Endothelial cell of umbilical vein (primary cell): Measurements from ENCODE around the gene FAM181A. TPM values are rescaled to one million over a fixed set of nuclear protein-coding genes. Genes with fewer than 3 reads are reported as not detected.

Source experiments
- BruUV-seq: library from RNA; stranded (reverse); fragments of 400-500 nt; replicated peaks from 2 replicates; lab custom pipeline; 2021; lab: Mats Ljungman, UMichigan
- CTCF ChIA-PET: fragments of 300-600, 350-600 bp; sonication (Branson Sonifier 250); formaldehyde crosslinking; loops from one replicate; lab custom pipeline; 2021; ENCODE audit warnings: antibody characterized with exemption, inconsistent platforms; lab: Charles Lee
- POLR2A ChIA-PET: fragments of 300-600, 350-600 bp; sonication (Branson Sonifier 250); formaldehyde crosslinking; loops from one replicate; lab custom pipeline; 2021; ENCODE audit warnings: antibody characterized with exemption, inconsistent platforms; lab: Charles Lee
- DNase-seq: peaks from one replicate; pipeline ENCODE4 v3.0.0-alpha.2; 2011; ENCODE audit warnings: low read depth, low spot score
- FAIRE-seq: peaks from 2 replicates; lab custom pipeline; 2011; peaks lifted over from hg19 to GRCh38; lab: Jason Lieb, UNC
- H2AFZ ChIP-seq: 2 replicates; pipeline ENCODE4 v1.6.0; 2012; ENCODE audit warnings: low read depth, low read length, control low read depth, inconsistent platforms
- H3K27ac ChIP-seq: 2 replicates; pipeline ENCODE4 v1.5.1; 2011; ENCODE audit warnings: low read depth, mild to moderate bottlenecking, control low read depth, low read length, moderate library complexity; ENCODE audit not compliant: insufficient read depth
- H3K27me3 ChIP-seq, 2 experiments: 2 replicates each; pipeline versions ENCODE4 v1.6.0 to v1.6.1; 2011; ENCODE audit warnings: low read length in 2 of 2, mixed read lengths in 1 of 2; ENCODE audit not compliant: control insufficient read depth in 2 of 2, insufficient read depth in 2 of 2
- H3K36me3 ChIP-seq, 2 experiments: 2 replicates in 1 of 2; 3 replicates in 1 of 2; pipeline ENCODE4 v1.5.1; 2011; ENCODE audit warnings: low read length in 2 of 2, mild to moderate bottlenecking in 1 of 2, moderate library complexity in 1 of 2; ENCODE audit not compliant: control insufficient read depth in 2 of 2, insufficient read depth in 2 of 2; ENCODE audit errors: extremely low read depth in 1 of 2
- H3K4me1 ChIP-seq: 3 replicates; pipeline ENCODE4 v1.5.1; 2011; ENCODE audit warnings: mild to moderate bottlenecking, low read length; ENCODE audit not compliant: control insufficient read depth, insufficient read depth; ENCODE audit errors: extremely low read depth
- H3K4me2 ChIP-seq: 2 replicates; pipeline ENCODE4 v1.6.1; 2011; ENCODE audit warnings: low read length, control low read depth, mixed read lengths; ENCODE audit not compliant: insufficient read depth
- H3K4me3 ChIP-seq, 3 experiments: fragments of 200-600 bp in 1 of 3; sonication (generic), shearing (Covaris generic) in 1 of 3; replicated peaks in 1 of 3; 2 replicates each; pipeline ENCODE4 v1.5.1; 2011 to 2016; ENCODE audit warnings: control low read depth in 3 of 3, low read length in 3 of 3, mild to moderate bottlenecking in 2 of 3, inconsistent platforms in 1 of 3, low read depth in 1 of 3, moderate library complexity in 1 of 3; ENCODE audit not compliant: insufficient read depth in 1 of 3
- H3K79me2 ChIP-seq: 2 replicates; pipeline ENCODE4 v1.6.0; 2012; ENCODE audit warnings: low read length, inconsistent platforms; ENCODE audit not compliant: control insufficient read depth, insufficient read depth
- H3K9ac ChIP-seq: replicated peaks from 2 replicates; pipeline ENCODE3; 2011; ENCODE audit warnings: low read length, control low read depth; ENCODE audit not compliant: insufficient read depth; ENCODE audit errors: extremely low read depth
- H3K9me1 ChIP-seq: replicated peaks from 3 replicates; pipeline ENCODE4 v1.6.0; 2011; ENCODE audit warnings: mild to moderate bottlenecking, low read length; ENCODE audit not compliant: control insufficient read depth, insufficient read depth; ENCODE audit errors: extremely low read depth
- H3K9me3 ChIP-seq: replicated peaks from 2 replicates; pipeline ENCODE4 v1.5.1; 2012; ENCODE audit warnings: low read length, inconsistent platforms; ENCODE audit not compliant: control insufficient read depth, insufficient read depth
- H4K20me1 ChIP-seq: replicated peaks from 2 replicates; pipeline ENCODE3; 2011; ENCODE audit warnings: mild to moderate bottlenecking, low read length; ENCODE audit not compliant: control insufficient read depth, insufficient read depth; ENCODE audit errors: extremely low read depth
- CTCF ChIP-seq, 2 donors: IDR thresholded peaks; 1 replicate in 1 of 2; 2 replicates in 1 of 2; pipeline ENCODE4 v1.5.1; 2011; ENCODE audit warnings: low read length in 2 of 2, mild to moderate bottlenecking in 2 of 2, moderate library complexity in 2 of 2, control low read depth in 1 of 2, inconsistent platforms in 1 of 2, low read depth in 1 of 2; ENCODE audit not compliant: insufficient read depth in 1 of 2; ENCODE audit errors: extremely low read depth in 1 of 2
- EZH2 ChIP-seq: IDR thresholded peaks from 2 replicates; pipeline ENCODE4 v1.6.1; 2012; ENCODE audit warnings: borderline replicate concordance, low read depth, mild to moderate bottlenecking, moderate library complexity, low read length, inconsistent platforms; ENCODE audit not compliant: severe bottlenecking
- FOS ChIP-seq: IDR thresholded peaks from 2 replicates; pipeline ENCODE4 v1.6.1; 2011; ENCODE audit warnings: mild to moderate bottlenecking, low read length, moderate library complexity, borderline replicate concordance; ENCODE audit not compliant: insufficient read depth
- GATA2 ChIP-seq: IDR thresholded peaks from 2 replicates; pipeline ENCODE4 v1.7.0; 2011; ENCODE audit warnings: low read depth, mild to moderate bottlenecking, moderate library complexity, mixed read lengths, low read length; ENCODE audit not compliant: insufficient read length, insufficient read depth
- JUN ChIP-seq: IDR thresholded peaks from 2 replicates; pipeline ENCODE4 v1.6.1; 2011; ENCODE audit warnings: borderline replicate concordance, low read depth; ENCODE audit not compliant: insufficient read length, insufficient read depth
- MYC ChIP-seq: IDR thresholded peaks from one replicate; pipeline ENCODE4 v1.6.1; 2011; ENCODE audit warnings: mild to moderate bottlenecking, low read depth, low read length
- POLR2A ChIP-seq: IDR thresholded peaks from 2 replicates; pipeline ENCODE4 v1.6.1; 2012; ENCODE audit warnings: low read depth, mild to moderate bottlenecking, control low read depth, low read length
- POLR2AphosphoS5 ChIP-seq: IDR thresholded peaks from 2 replicates; pipeline ENCODE4 v1.6.1; 2012; ENCODE audit warnings: low read depth, mild to moderate bottlenecking, control low read depth, low read length, moderate library complexity; ENCODE audit not compliant: insufficient read depth
- dilution Hi-C: fragments of 300-500 bp; cut with MboI; formaldehyde crosslinking; loops from one replicate; pipeline ENCODE4 v1.15.0; 2019; ENCODE audit warnings: low sequenced_read_pairs; ENCODE audit not compliant: extremely low pct_ligation_motif_present
- intact Hi-C: fragments of 100-400 bp; cut with micrococcal nuclease; formaldehyde crosslinking; loops from one replicate; pipeline ENCODE4 v1.10.0; 2022
- polyA plus RNA-seq, 4 experiments: library from polyadenylated mRNA; depleted of rRNA in 3 of 4; stranded (reverse) in 3 of 4; unstranded in 1 of 4; fragments of >200 nt; gene quantifications; 2 replicates each; pipeline versions ENCODE4 v1.2.1 to v1.2.3, GENCODE V29; 2011 to 2012; ENCODE audit warnings: missing spikeins in 1 of 4
- total RNA-seq: library from RNA; stranded (reverse); gene quantifications from 2 replicates; pipeline ENCODE4 v1.2.3, GENCODE V29; 2021
- TF ChIP-seq, protein P1 (sequence below): IDR thresholded peaks from 2 replicates; pipeline ENCODE4 v1.6.1; 2011; ENCODE audit not compliant: insufficient read depth, insufficient read length

FAM181A gene
- total and polyA plus RNA-seq, 2 donors (not counting 3 experiments of a cell fraction or from before 2014, with no cell fraction given): not detected

DNA sequence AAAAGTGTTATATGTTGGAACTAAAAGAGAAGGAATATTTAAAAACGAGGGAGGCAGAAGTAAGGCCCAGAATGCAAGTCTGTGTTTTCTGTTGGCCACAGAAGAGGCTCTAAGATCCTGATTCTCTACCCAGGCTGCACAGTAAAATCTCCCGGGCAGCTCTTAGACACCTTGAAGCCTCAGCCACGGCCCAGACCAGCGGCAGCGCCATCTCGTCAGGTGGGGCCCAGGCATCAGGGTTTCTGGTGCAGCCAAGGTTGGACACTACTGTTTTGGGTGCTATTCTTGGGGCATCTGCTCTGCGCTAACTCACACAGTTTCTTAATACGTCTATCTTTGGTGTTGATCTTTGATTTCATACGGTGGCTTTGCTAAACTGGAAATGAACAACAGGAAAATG, 16.8 kb downstream of the FAM181A start:
- Histone ChIP-seq H4K20me1 (no peaks in the 10 kb centered on the region), H3K27ac (no peak overlapping the region), H3K79me2 (no peaks in the 10 kb centered on the region), H2AFZ (no peak overlapping the region), H3K4me1 (peaks cover 5% of the 10 kb centered on the region), H3K4me2 (no peak overlapping the region), H3K9ac (no peak overlapping the region), H3K27me3 (peaks cover 1 to 2% of the 10 kb centered on the region in 2 experiments), H3K9me1 (no peaks in the 10 kb centered on the region), H3K36me3 (no peaks in the 10 kb centered on the region), H3K4me3 (no peak overlapping the region), H3K9me3 (no peaks in the 10 kb centered on the region)
- TF ChIP-seq EZH2: no peak
- no peak for TF ChIP-seq POLR2AphosphoS5
- no peak for TF ChIP-seq POLR2A
- TF ChIP-seq CTCF (IDR thresholded peaks at IDR 0.05; ENCODE audit: extremely low read depth in 1 of 2, insufficient read depth in 1 of 2, low read depth in 1 of 2, low read length in 2 of 2): no peak
- TF ChIP-seq JUN: no peak
- TF ChIP-seq MYC: no peak
- TF ChIP-seq, protein P1, sequence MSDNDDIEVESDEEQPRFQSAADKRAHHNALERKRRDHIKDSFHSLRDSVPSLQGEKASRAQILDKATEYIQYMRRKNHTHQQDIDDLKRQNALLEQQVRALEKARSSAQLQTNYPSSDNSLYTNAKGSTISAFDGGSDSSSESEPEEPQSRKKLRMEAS: no peak
- no peak for TF ChIP-seq GATA2
- TF ChIP-seq FOS: no peak
- FAIRE-seq: no peak
- ChIA-PET POLR2A (no interaction called here), CTCF (interaction anchor here (10.0 kb wide), 1 partner anchor 57 kb away, joined by 368 read pairs; the partner anchor contains the start of gene CCDC197)
- intact Hi-C loops: no loop called here
- dilution Hi-C loops: no loop called here
- DNase-seq: no peak
- BruUV-seq: no TSS peak
